Measurements from ENCODE around the gene PIK3C2G.

DNA sequence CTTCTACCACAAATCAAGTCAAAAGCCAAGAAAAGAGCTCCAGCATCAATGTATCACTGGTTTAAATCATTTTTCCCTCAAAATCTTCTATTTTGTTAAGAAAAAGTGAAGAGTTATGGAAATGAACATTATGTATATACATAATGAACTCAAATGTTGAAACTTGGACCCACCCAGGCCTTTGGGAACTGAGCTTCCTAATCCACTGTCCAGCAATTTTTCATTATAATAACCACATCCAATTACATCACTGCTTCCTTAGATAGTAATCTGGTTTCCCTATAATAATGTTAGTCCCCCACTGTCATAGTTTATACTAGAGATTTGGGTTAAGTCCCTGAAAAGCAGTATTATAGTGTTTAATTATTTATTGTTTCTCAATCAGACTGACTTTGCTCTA is 170.9 kb downstream of the PIK3C2G start:
- no peak for TF ChIP-seq POLR2A (IDR thresholded peaks at IDR 0.05)
- TF ChIP-seq, protein P1, sequence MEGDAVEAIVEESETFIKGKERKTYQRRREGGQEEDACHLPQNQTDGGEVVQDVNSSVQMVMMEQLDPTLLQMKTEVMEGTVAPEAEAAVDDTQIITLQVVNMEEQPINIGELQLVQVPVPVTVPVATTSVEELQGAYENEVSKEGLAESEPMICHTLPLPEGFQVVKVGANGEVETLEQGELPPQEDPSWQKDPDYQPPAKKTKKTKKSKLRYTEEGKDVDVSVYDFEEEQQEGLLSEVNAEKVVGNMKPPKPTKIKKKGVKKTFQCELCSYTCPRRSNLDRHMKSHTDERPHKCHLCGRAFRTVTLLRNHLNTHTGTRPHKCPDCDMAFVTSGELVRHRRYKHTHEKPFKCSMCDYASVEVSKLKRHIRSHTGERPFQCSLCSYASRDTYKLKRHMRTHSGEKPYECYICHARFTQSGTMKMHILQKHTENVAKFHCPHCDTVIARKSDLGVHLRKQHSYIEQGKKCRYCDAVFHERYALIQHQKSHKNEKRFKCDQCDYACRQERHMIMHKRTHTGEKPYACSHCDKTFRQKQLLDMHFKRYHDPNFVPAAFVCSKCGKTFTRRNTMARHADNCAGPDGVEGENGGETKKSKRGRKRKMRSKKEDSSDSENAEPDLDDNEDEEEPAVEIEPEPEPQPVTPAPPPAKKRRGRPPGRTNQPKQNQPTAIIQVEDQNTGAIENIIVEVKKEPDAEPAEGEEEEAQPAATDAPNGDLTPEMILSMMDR (IDR thresholded peaks at IDR 0.05), result no peak

Data from thyroid gland (tissue), 4 donors.